GM18499 (cell line): ENCODE measurements around the gene GPR21.

ENCODE experiments used
- ATAC-seq: cut with Tn5 transposase; IDR thresholded peaks from one replicate; pipeline ENCODE4 v1.9.1; 2021; ENCODE audit warnings: moderate number of reproducible peaks; ENCODE audit not compliant: insufficient read depth, unreplicated experiment

The GPR21 gene

GRCh38 chr9:123062351-123063176 lies 29.1 kb downstream of the GPR21 start:
- no peak for ATAC-seq

- no peak for ATAC-seq
Measured at GRCh38 chr9:123063177-123063598, 29.7 kb downstream of the GPR21 start.

DNA sequence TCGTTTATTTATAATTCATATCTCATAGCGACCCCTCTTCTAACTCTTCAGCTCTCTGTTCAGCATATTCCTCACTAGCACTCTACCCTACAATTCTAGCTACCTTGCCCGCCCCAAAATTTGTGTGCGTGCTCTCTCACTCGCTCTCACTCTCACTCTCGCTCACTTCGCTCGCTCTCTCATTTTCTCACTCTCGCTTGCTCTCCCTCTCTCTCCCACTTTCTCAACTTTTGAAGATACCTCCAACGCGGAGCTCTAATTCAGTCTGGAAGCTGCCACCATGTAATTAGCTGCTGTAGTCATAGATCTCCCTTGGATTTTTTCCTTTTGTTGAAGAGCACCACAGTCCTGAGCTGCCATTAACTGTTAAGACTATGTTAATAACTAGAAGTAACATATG lies 30.4 kb downstream of the GPR21 start:
- ATAC-seq = no peak

DNA sequence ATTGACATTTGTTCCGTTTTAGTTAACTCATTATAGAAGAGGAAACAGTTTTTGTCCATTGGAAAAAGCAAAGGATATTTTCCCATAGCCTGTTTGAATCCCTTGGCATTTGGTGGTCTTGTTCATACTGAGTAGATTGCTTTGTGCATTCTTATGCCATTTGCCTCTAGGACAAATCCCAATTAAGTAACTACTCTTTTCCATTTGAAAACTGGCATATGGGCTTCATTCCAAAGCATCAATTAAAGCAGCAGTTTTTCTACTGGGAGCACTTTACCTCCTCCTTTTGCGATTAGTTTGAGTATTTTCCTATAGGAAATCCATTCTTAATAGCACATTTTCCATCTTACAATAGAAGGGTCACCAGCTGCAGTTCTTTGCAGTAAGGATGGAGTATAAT lies 31.2 kb downstream of the GPR21 start:
- ATAC-seq = no peak

DNA sequence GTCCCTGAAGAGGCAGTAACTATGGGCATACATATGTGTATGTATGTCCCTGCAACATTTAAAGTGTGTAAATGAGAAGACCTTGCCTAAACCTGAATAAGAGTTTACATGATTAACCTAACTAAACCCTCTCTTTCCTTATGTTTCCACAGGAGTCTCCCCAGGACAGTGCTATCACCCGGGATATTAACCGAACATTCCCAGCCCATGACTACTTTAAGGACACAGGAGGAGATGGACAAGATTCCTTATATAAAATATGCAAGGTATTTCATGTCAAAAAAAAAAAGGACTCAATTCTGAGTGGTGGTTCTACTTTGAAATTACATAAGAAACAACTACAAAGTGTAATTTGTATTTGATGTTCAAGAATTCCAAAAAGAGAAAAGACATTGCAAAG lies 31.7 kb downstream of the GPR21 start:
- ATAC-seq = no peak

- no peak for ATAC-seq
Measured at GRCh38 chr9:123067136-123067535, 33.7 kb downstream of the GPR21 start.

GRCh38 chr9:123069010-123069481 lies 35.6 kb downstream of the GPR21 start:
- ATAC-seq = no peak

DNA sequence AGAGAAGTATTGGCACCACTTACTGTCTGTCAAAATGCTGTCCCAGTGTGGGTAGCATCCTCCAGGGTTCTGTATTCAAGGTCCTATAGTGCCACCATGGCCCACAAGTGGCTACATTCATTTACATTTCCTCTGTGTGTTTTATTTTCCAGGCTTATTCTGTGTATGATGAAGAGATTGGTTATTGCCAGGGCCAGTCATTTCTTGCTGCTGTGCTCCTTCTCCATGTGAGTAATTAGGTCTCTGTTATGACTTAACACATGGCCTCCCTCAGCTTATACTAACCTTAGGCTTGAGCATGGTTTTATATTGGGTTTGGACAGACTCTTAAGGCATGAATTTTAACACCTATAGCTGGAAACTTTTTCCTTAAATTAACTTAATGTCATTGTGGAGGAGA lies 36.7 kb downstream of the GPR21 start:
- no peak for ATAC-seq

DNA sequence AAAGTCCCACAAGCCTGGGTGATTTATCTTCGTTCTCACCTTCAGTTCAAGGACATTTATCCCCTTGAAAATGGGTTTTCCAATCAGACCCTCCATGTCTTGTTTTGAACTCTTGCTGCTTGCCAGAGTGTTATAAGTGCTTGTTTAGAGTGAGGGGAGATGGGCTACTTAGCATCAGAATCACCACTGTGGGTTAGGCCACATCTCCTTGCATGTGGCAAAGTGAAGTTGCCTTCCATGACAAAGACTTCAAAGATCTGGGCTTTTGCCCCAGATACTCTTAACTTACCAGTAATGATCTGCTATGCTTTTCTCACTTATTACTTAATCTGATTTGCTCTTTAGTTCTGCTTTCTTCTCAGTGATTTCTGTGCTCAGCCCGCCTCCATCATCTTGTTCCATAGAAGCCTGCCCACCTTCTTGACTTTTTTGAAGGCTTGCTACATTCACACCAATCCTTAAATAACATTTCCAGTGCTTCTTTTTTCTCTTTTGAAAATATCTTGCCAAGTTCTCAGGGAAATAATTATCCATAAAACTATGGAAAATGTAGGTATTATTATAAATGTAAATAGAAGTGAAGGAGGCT lies 39.0 kb downstream of the GPR21 start:
- ATAC-seq = no peak

- no peak for ATAC-seq
Measured at GRCh38 chr9:123073441-123073840, 40.0 kb downstream of the GPR21 start.

DNA sequence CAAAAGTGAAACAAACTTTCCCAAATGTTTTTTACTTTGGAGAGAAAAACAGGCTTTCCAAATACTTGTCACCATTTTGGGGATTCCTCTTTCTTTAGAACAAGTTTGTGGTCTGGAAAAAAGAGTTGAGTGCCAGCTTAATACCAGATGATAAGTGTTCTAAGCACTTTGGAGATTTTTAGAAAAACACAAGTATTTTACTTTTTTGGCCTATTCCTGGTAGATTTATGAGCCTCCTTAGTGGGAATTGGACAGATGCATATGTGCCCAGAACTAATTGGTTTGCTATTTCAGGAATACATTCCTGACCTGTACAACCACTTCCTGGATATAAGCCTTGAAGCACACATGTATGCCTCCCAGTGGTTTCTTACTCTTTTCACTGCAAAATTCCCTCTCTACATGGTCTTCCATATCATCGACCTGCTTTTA lies 40.5 kb downstream of the GPR21 start:
- ATAC-seq = no peak

- no peak for ATAC-seq
Measured at GRCh38 chr9:123074628-123075027, 41.2 kb downstream of the GPR21 start.

GRCh38 chr9:123080444-123080843 lies 47.0 kb downstream of the GPR21 start:
- ATAC-seq = no peak

DNA sequence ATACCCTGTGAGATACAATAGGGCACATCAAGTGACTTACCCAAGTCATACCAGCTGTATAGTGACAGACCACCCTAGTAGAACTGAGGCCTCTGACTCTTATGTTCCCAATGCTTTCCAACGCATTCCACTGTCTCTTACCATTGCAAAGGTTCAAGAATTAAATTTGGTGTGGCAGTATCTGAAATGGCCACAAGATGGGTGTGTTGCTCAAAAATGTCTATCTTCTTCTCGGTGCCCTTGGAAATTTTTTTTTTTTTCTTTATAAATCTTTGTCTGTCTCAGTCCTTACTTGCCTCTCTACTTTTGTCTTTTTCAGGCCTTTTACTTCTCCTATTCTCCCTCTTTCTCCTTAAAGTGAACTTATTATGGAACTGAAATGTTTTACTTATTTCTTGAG lies 48.4 kb downstream of the GPR21 start:
- ATAC-seq = no peak

DNA sequence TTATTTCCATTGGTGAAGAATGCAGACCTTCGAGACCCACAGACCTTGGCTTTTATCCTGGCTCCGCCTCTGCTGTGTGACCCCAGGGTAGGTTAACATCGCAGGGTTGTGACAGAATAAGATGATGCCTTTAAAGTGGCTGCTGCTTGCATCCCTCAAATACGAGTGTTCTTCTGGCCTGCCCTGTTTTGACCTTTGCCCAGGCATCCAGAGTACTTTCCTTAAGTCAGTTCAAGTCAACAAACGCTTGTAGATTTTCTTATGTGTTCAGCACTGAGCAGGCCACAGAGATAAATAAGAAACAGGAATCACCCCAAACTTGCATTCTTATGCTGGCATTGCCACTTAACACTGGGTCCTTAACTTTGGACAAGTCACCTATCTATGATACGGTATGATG lies 50.2 kb downstream of the GPR21 start:
- no peak for ATAC-seq

- no peak for ATAC-seq
Measured at GRCh38 chr9:123084256-123084655, 50.8 kb downstream of the GPR21 start.
